PFSK-1 (cell line): ENCODE measurements around the gene ATP6V1C2.

ENCODE experiments used
- FOXP2 ChIP-seq: optimal IDR thresholded peaks from 2 replicates; pipeline ENCODE3; 2011; ENCODE audit warnings: borderline replicate concordance, control low read depth, inconsistent platforms; ENCODE audit not compliant: insufficient read depth; ENCODE audit errors: extremely low read length, extremely low read depth
- POLR2AphosphoS5 ChIP-seq: IDR thresholded peaks from 2 replicates; pipeline ENCODE4 v1.6.1; 2012; ENCODE audit warnings: low read depth, mild to moderate bottlenecking, control low read depth, low read length, moderate library complexity
- SIN3A ChIP-seq: IDR thresholded peaks from 2 replicates; pipeline ENCODE4 v1.6.1; 2012; ENCODE audit warnings: mild to moderate bottlenecking, low read length, moderate library complexity, borderline replicate concordance; ENCODE audit not compliant: insufficient read depth
- TAF1 ChIP-seq: IDR thresholded peaks from 2 replicates; pipeline ENCODE4 v1.6.1; 2012; ENCODE audit warnings: low read length, control low read depth, borderline replicate concordance; ENCODE audit not compliant: insufficient read depth
- TF ChIP-seq, protein P1 (sequence below), 2 experiments: IDR thresholded peaks; 2 replicates each; pipeline versions ENCODE4 v1.6.1 to v1.8.0; 2011 to 2012; ENCODE audit warnings: low read depth in 2 of 2, low read length in 2 of 2, control low read depth in 1 of 2, inconsistent platforms in 1 of 2, mild to moderate bottlenecking in 1 of 2, moderate library complexity in 1 of 2; ENCODE audit not compliant: insufficient read depth in 1 of 2

Gene ATP6V1C2

DNA sequence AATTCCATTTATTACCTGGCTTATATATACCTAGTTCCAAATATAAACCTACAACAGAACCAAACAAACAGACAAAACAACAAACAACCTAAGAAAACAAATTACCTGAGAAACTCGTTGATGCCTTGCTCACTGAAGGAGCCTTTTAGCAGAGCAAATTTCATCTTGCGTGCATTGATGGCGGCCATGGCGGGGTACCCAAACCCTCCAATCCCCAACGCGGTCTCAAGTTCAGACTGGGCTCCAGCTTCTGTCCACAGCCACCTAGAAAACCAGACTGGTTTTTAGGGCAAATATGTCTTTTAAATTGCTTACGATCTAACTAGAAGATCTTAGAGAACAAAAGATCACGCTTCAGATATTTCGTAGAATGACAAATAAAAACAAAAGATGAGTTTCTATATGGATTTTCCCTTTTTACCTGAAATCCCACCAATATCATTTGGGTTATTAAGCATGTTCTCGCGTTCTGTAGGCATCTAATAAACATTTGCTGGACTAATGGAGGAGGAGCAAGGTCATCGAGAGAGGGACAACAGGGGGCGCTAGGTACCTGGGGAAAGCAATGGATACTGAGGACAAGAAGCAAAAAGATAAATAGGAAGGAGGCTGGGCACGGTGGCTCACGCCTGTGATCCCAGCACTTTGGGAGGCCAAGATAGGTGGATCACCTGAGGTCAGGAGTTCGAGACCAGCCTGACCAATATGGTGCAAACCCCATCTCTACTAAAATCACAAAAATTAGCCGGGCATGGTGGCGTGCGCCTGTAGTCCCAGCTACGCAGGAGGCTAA is 65.9 kb downstream of the ATP6V1C2 start:
- TF ChIP-seq SIN3A (no peak), TAF1 (no peak), POLR2AphosphoS5 (no peak)
- TF ChIP-seq, protein P1, sequence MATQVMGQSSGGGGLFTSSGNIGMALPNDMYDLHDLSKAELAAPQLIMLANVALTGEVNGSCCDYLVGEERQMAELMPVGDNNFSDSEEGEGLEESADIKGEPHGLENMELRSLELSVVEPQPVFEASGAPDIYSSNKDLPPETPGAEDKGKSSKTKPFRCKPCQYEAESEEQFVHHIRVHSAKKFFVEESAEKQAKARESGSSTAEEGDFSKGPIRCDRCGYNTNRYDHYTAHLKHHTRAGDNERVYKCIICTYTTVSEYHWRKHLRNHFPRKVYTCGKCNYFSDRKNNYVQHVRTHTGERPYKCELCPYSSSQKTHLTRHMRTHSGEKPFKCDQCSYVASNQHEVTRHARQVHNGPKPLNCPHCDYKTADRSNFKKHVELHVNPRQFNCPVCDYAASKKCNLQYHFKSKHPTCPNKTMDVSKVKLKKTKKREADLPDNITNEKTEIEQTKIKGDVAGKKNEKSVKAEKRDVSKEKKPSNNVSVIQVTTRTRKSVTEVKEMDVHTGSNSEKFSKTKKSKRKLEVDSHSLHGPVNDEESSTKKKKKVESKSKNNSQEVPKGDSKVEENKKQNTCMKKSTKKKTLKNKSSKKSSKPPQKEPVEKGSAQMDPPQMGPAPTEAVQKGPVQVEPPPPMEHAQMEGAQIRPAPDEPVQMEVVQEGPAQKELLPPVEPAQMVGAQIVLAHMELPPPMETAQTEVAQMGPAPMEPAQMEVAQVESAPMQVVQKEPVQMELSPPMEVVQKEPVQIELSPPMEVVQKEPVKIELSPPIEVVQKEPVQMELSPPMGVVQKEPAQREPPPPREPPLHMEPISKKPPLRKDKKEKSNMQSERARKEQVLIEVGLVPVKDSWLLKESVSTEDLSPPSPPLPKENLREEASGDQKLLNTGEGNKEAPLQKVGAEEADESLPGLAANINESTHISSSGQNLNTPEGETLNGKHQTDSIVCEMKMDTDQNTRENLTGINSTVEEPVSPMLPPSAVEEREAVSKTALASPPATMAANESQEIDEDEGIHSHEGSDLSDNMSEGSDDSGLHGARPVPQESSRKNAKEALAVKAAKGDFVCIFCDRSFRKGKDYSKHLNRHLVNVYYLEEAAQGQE (IDR thresholded peaks at IDR 0.05; ENCODE audit: insufficient read depth in 1 of 2, low read depth in 2 of 2, low read length in 2 of 2): no peak

DNA sequence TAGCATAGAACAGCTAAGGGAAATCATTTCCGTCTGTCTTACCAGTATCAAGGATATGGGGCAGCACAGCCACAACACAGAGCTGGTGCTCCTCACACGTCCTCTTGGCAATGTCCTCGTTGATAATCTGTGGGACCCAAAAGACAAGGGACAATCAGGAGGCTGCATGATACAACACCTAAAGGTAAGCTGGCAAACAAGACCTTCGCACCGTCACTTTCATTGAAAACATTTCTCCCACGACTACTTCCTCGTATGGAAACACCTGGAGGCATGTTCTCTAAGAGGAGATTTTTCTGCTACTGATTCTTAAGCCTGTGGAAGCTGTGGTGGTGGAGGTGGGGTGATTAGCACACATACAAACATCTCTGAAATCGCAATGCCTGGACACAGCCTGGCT is 67.4 kb downstream of the ATP6V1C2 start:
- TF ChIP-seq, protein P1 (IDR thresholded peaks at IDR 0.05; ENCODE audit: insufficient read depth in 1 of 2, low read depth in 2 of 2, low read length in 2 of 2): no peak
- TF ChIP-seq TAF1: no peak

DNA sequence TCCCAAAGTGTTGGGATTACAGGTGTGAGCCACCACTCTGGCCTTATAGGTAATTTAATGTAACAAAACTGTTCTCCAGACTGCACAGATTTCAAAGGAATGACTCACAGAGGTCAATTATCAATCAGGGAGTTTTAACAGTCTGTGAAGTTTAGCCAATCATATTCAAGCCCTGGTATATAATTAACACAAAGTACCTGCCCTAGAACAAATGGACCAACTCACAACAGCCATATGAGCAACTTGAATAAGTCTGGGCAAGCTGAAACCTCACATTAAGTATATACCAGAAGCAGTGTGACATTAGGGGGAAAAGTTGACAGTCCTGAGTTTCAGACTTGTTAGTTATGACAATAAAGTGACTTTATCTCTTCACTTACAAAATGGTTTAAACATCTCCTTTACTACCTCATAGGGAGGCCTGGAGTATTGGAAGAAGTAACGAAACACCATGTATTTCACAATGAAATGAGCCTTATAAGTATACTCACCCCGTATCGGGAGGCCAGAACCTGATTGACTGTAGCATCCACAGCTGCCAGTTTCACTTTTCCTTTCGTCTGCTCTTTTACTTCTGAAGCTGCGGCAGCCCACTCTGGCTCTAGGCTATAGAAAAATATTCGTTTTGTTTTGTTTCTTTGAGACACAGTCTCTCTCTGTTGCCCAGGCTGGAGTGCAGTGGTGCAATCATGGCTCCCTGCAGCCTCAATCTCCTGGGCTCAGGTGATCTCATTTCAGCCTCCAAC is 69.0 kb downstream of the ATP6V1C2 start:
- no peak for TF ChIP-seq TAF1
- TF ChIP-seq, protein P1 (IDR thresholded peaks at IDR 0.05; ENCODE audit: insufficient read depth in 1 of 2, low read depth in 2 of 2, low read length in 2 of 2): no peak
- no peak for TF ChIP-seq SIN3A
- no peak for TF ChIP-seq FOXP2
- TF ChIP-seq POLR2AphosphoS5: no peak

DNA sequence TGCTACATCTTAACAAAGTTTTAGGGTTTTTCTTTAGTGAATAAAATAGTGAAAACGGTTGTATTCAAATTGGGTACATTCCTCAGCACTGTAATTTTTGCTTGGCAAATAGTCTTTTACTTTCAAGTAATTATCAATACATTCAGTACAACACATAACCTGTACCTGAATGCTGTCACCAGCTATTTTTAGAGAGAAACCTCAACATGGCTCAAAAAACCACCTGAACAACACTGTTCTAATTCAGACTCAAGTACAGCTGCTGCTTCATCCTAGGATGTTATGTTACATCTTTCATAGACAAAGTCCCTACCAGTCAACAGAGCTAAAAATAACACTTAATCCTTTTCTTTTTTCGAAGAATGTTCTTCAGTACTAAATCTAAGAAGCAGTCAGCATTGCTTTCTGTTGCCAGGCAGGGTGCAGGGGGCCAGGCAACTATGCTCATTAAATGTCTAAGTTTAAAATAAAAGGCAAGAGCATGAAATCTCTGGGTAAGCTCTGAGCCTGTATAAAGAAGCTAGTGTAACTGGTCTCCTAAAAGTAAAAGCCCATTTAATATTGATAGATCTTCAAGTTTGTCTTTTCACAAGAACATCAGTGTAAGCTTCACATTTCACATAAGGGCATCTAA is 70.7 kb downstream of the ATP6V1C2 start:
- TF ChIP-seq, protein P1 (IDR thresholded peaks at IDR 0.05; ENCODE audit: insufficient read depth in 1 of 2, low read depth in 2 of 2, low read length in 2 of 2): no peak
- TF ChIP-seq POLR2AphosphoS5 (no peak), FOXP2 (no peak), TAF1 (no peak), SIN3A (no peak)
